SW480 (cell line): ENCODE results near the gene PRLR.
"Not testable (repeated sequence)": the region's sequence is repeated elsewhere in the genome, so short reads cannot be mapped to it uniquely, and the experiment has no call there.

ENCODE experiments used
- DNase-seq: peaks from one replicate; pipeline ENCODE4 v3.0.0-alpha.2; 2016; ENCODE audit warnings: low spot score

Gene PRLR

GRCh38 chr5:35195472-35195852, 34.8 kb downstream of the PRLR start:
- DNase-seq: no peak

- no peak for DNase-seq
Measured at GRCh38 chr5:35194635-35195471, 35.4 kb downstream of the PRLR start.

- no peak for DNase-seq
Measured at GRCh38 chr5:35192506-35192905, 37.8 kb downstream of the PRLR start.

- DNase-seq: not testable (repeated sequence)
Measured at GRCh38 chr5:35189801-35190200, 40.5 kb downstream of the PRLR start.

GRCh38 chr5:35188031-35188457, 42.2 kb downstream of the PRLR start:
- no peak for DNase-seq

- not testable (repeated sequence) for DNase-seq
Measured at GRCh38 chr5:35187621-35188020, 42.7 kb downstream of the PRLR start.

GRCh38 chr5:35186749-35187148, 43.5 kb downstream of the PRLR start:
- no peak for DNase-seq

- DNase-seq: no peak
Measured at GRCh38 chr5:35185518-35185917, 44.8 kb downstream of the PRLR start.

GRCh38 chr5:35183556-35183955, 46.7 kb downstream of the PRLR start:
- DNase-seq: no peak

- peak; percentile 61 for DNase-seq
Measured at GRCh38 chr5:35182910-35183535, 47.3 kb downstream of the PRLR start.

- DNase-seq: no peak
Measured at GRCh38 chr5:35182486-35182885, 47.8 kb downstream of the PRLR start.

GRCh38 chr5:35180046-35180445, 50.2 kb downstream of the PRLR start:
- no peak for DNase-seq

- no peak for DNase-seq
Measured at GRCh38 chr5:35177783-35178182, 52.5 kb downstream of the PRLR start.

GRCh38 chr5:35172533-35172932, 57.8 kb downstream of the PRLR start:
- no peak for DNase-seq

GRCh38 chr5:35171991-35172390, 58.3 kb downstream of the PRLR start:
- no peak for DNase-seq

GRCh38 chr5:35171078-35171477, 59.2 kb downstream of the PRLR start:
- no peak for DNase-seq

GRCh38 chr5:35166043-35166442, 64.2 kb downstream of the PRLR start:
- no peak for DNase-seq

- no peak for DNase-seq
Measured at GRCh38 chr5:35164860-35165542, 65.3 kb downstream of the PRLR start.

GRCh38 chr5:35163710-35164033, 66.6 kb downstream of the PRLR start:
- no peak for DNase-seq

- no peak for DNase-seq
Measured at GRCh38 chr5:35162848-35163709, 67.2 kb downstream of the PRLR start.

- DNase-seq: no peak
Measured at GRCh38 chr5:35161652-35162273, 68.5 kb downstream of the PRLR start.
